SK-N-SH treated with all-trans-retinoic acid at 6 μM for 48 hours (cell line): ENCODE measurements around the gene KCNQ5.
A peak's percentile ranks its signal among the peaks of the same experiment; 100 is the strongest.

Experiments used
- ATAC-seq: fragments of 200-7000 bp; cut with Tn5 transposase; 3 replicates; pipeline ENCODE4 v1.9.1; 2020; ENCODE audit warnings: mild to moderate bottlenecking, moderate library complexity
- ARNTL ChIP-seq: fragments of 450-650 bp; formaldehyde crosslinking; IDR thresholded peaks from 2 replicates; pipeline ENCODE4 v1.5.0; 2020; ENCODE audit warnings: low read depth, mild to moderate bottlenecking, moderate library complexity, borderline replicate concordance
- BACH2 ChIP-seq: fragments of 250-450 bp; sonication (Bioruptor Pico); IDR thresholded peaks from 2 replicates; pipeline ENCODE4 v1.9.0; 2021; ENCODE audit warnings: mild to moderate bottlenecking, borderline replicate concordance
- ESRRG ChIP-seq: fragments of 250-450 bp; sonication (Bioruptor Pico); IDR thresholded peaks from 2 replicates; pipeline ENCODE4 v1.6.1; 2021; ENCODE audit warnings: mild to moderate bottlenecking
- GLIS3 ChIP-seq: fragments of 250-450 bp; sonication (Bioruptor Pico); IDR thresholded peaks from 2 replicates; pipeline ENCODE4 v1.5.0; 2020; ENCODE audit warnings: mild to moderate bottlenecking, moderate library complexity
- OSR1 ChIP-seq: fragments of 250-450 bp; sonication (Bioruptor Pico); IDR thresholded peaks from 2 replicates; pipeline ENCODE4 v1.8.0; 2022; ENCODE audit warnings: moderate library complexity, mild to moderate bottlenecking, inconsistent platforms
- PPARA ChIP-seq: fragments of 250-450 bp; sonication (Bioruptor Pico); IDR thresholded peaks from 2 replicates; pipeline ENCODE4 v1.5.0; 2020; ENCODE audit warnings: mild to moderate bottlenecking, borderline replicate concordance
- RARB ChIP-seq: fragments of 250-450 bp; sonication (Bioruptor Pico); IDR thresholded peaks from 2 replicates; pipeline ENCODE4 v1.8.0; 2021; ENCODE audit warnings: mild to moderate bottlenecking, moderate library complexity
- SNAI2 ChIP-seq: fragments of 250-450 bp; sonication (Bioruptor Pico); IDR thresholded peaks from 2 replicates; pipeline ENCODE4 v1.5.0; 2020; ENCODE audit warnings: mild to moderate bottlenecking, moderate library complexity
- TCF4 ChIP-seq: fragments of 250-450 bp; sonication (Bioruptor Pico); IDR thresholded peaks from 2 replicates; pipeline ENCODE4 v1.8.0; 2021; ENCODE audit warnings: mild to moderate bottlenecking, moderate library complexity, borderline replicate concordance
- TOX ChIP-seq: fragments of 250-450 bp; sonication (Bioruptor Pico); IDR thresholded peaks from 2 replicates; pipeline ENCODE4 v1.8.0; 2021; ENCODE audit warnings: mild to moderate bottlenecking, moderate library complexity, borderline replicate concordance
- TSHZ2 ChIP-seq: fragments of 250-450 bp; sonication (Bioruptor Pico); IDR thresholded peaks from 2 replicates; pipeline ENCODE4 v1.5.0; 2020; ENCODE audit warnings: mild to moderate bottlenecking, moderate library complexity
- ZC3H10 ChIP-seq: fragments of 250-450 bp; sonication (Bioruptor Pico); IDR thresholded peaks from 2 replicates; pipeline ENCODE4 v1.5.1; 2021; ENCODE audit warnings: mild to moderate bottlenecking, moderate library complexity
- ZFP3 ChIP-seq: fragments of 250-450 bp; sonication (Bioruptor Pico); IDR thresholded peaks from 2 replicates; pipeline ENCODE4 v1.5.0; 2020; ENCODE audit warnings: mild to moderate bottlenecking, moderate library complexity
- ZFP30 ChIP-seq: fragments of 450-650 bp; formaldehyde crosslinking; IDR thresholded peaks from 2 replicates; pipeline ENCODE4 v1.5.0; 2022; ENCODE audit warnings: mild to moderate bottlenecking, moderate library complexity
- ZNF565 ChIP-seq: fragments of 450-650 bp; formaldehyde crosslinking; conservative IDR thresholded peaks from 2 replicates; pipeline ENCODE4 v1.5.0; 2020; ENCODE audit warnings: low read depth, mild to moderate bottlenecking, moderate library complexity
- ZNF8 ChIP-seq: fragments of 450-650 bp; formaldehyde crosslinking; IDR thresholded peaks from 2 replicates; pipeline ENCODE4 v1.5.0; 2020; ENCODE audit warnings: mild to moderate bottlenecking, moderate library complexity
- TF ChIP-seq, protein P1 (sequence below): fragments of 250-450 bp; sonication (Bioruptor Pico); IDR thresholded peaks from 2 replicates; pipeline ENCODE4 v1.8.0; 2020; ENCODE audit warnings: mild to moderate bottlenecking, moderate library complexity, borderline replicate concordance
- TF ChIP-seq, protein P2 (sequence below): fragments of 250-450 bp; sonication (Bioruptor Pico); IDR thresholded peaks from 2 replicates; pipeline ENCODE4 v1.5.1; 2021; ENCODE audit warnings: mild to moderate bottlenecking, moderate library complexity
- TF ChIP-seq, protein P3 (sequence below): fragments of 250-450 bp; sonication (Bioruptor Pico); IDR thresholded peaks from 2 replicates; pipeline ENCODE4 v1.8.0; 2021; ENCODE audit warnings: low read depth, mild to moderate bottlenecking, moderate library complexity, borderline replicate concordance

Gene KCNQ5

DNA sequence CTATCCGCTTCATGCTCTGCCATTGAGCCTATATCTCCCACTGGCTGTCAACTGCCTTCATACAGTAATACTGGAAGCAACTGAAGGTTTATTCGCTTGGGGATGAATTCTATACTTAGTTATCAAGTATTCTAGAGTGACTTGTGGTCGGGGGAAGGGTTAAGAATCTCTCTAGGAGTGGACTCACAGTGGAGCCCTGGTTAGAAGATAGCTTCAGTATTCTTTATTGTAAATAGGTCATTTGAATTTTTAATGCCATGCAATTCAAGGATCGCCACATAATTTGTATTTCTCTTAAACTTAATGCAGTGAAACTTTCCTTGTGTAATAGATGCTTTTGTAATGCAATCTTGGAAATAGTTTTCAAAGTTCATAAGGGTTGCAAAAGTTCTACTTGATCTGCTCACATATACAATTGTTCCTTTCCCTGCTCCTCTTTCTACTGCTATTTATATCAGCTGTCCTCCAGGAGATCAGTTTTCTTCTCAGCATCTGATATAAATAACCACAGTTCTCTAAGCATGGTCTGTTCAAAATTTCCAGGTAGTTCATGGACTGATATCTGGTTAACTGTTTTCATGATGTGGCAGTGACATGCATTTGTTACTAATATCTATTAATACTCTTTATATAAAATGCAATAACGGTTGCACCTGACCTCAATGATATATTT is 120.3 kb downstream of the KCNQ5 start (continued):
- TF ChIP-seq, protein P1, sequence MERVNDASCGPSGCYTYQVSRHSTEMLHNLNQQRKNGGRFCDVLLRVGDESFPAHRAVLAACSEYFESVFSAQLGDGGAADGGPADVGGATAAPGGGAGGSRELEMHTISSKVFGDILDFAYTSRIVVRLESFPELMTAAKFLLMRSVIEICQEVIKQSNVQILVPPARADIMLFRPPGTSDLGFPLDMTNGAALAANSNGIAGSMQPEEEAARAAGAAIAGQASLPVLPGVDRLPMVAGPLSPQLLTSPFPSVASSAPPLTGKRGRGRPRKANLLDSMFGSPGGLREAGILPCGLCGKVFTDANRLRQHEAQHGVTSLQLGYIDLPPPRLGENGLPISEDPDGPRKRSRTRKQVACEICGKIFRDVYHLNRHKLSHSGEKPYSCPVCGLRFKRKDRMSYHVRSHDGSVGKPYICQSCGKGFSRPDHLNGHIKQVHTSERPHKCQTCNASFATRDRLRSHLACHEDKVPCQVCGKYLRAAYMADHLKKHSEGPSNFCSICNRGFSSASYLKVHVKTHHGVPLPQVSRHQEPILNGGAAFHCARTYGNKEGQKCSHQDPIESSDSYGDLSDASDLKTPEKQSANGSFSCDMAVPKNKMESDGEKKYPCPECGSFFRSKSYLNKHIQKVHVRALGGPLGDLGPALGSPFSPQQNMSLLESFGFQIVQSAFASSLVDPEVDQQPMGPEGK: no peak
- no peak for TF ChIP-seq RARB (CRISPR knock-in tag)
- TF ChIP-seq ARNTL (CRISPR knock-in tag): no peak
- TF ChIP-seq ZNF565 (CRISPR knock-in tag): no peak
- TF ChIP-seq TCF4: no peak
- TF ChIP-seq ZC3H10 (CRISPR knock-in tag): no peak

- TF ChIP-seq PPARA (CRISPR knock-in tag): no peak
- no peak for TF ChIP-seq TOX (CRISPR knock-in tag)
- ATAC-seq: peak; percentile 60
These were observed 124.4 kb downstream of the KCNQ5 start for GRCh38 chr6:72746276-72746675.

DNA sequence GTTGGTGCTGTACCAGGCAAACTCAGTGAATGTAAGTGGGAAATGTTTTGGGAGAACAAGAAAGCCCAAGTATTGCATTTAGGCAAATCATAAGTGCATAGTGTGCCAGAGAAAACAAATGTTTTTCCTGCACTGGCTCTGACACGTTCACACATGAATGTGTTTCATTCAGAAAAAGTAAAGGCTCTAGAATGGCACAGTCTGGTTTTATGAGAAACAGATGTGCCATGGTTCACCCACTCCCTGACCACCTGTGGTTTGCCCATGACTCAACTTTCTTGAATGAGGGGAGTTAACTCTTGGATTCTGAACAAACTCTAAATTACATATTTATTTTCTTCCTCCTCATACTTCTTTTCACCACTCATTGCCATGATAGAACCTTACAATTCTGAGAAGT is 126.9 kb downstream of the KCNQ5 start:
- TF ChIP-seq, protein P2, sequence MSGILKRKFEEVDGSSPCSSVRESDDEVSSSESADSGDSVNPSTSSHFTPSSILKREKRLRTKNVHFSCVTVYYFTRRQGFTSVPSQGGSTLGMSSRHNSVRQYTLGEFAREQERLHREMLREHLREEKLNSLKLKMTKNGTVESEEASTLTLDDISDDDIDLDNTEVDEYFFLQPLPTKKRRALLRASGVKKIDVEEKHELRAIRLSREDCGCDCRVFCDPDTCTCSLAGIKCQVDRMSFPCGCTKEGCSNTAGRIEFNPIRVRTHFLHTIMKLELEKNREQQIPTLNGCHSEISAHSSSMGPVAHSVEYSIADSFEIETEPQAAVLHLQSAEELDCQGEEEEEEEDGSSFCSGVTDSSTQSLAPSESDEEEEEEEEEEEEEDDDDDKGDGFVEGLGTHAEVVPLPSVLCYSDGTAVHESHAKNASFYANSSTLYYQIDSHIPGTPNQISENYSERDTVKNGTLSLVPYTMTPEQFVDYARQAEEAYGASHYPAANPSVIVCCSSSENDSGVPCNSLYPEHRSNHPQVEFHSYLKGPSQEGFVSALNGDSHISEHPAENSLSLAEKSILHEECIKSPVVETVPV (CRISPR knock-in tag): no peak
- no peak for TF ChIP-seq RARB (CRISPR knock-in tag)
- no peak for TF ChIP-seq PPARA (CRISPR knock-in tag)
- no peak for TF ChIP-seq TOX (CRISPR knock-in tag)
- TF ChIP-seq, protein P1: no peak
- no peak for TF ChIP-seq ESRRG (CRISPR knock-in tag)
- TF ChIP-seq ZC3H10 (CRISPR knock-in tag): no peak
- no peak for TF ChIP-seq BACH2 (CRISPR knock-in tag)
- TF ChIP-seq TCF4: no peak
- TF ChIP-seq ZNF565 (CRISPR knock-in tag): no peak
- no peak for TF ChIP-seq SNAI2
- no peak for TF ChIP-seq GLIS3 (CRISPR knock-in tag)
- ATAC-seq: peak; percentile 93

- no peak for ATAC-seq
- TF ChIP-seq ARNTL (CRISPR knock-in tag): no peak
- TF ChIP-seq, protein P2 (CRISPR knock-in tag): no peak
- TF ChIP-seq, protein P3, sequence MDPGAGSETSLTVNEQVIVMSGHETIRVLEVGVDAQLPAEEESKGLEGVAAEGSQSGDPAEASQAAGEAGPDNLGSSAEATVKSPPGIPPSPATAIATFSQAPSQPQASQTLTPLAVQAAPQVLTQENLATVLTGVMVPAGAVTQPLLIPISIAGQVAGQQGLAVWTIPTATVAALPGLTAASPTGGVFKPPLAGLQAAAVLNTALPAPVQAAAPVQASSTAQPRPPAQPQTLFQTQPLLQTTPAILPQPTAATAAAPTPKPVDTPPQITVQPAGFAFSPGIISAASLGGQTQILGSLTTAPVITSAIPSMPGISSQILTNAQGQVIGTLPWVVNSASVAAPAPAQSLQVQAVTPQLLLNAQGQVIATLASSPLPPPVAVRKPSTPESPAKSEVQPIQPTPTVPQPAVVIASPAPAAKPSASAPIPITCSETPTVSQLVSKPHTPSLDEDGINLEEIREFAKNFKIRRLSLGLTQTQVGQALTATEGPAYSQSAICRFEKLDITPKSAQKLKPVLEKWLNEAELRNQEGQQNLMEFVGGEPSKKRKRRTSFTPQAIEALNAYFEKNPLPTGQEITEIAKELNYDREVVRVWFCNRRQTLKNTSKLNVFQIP (CRISPR knock-in tag): no peak
- no peak for TF ChIP-seq TSHZ2 (CRISPR knock-in tag)
- TF ChIP-seq ZC3H10 (CRISPR knock-in tag): no peak
- TF ChIP-seq OSR1 (CRISPR knock-in tag): no peak
- TF ChIP-seq ZFP3 (CRISPR knock-in tag): no peak
- no peak for TF ChIP-seq ESRRG (CRISPR knock-in tag)
- TF ChIP-seq, protein P1: no peak
- TF ChIP-seq ZNF8 (CRISPR knock-in tag): no peak
- TF ChIP-seq ZFP30 (CRISPR knock-in tag): no peak
- TF ChIP-seq, all 23 proteins: peak for 0
These were observed 133.9 kb downstream of the KCNQ5 start for GRCh38 chr6:72755752-72756151.
